GM19099 (cell line): ENCODE results near the gene LMX1A.

Experiments used
- POLR2A ChIP-seq: IDR thresholded peaks from 3 replicates; pipeline ENCODE4 v1.6.1; 2011; ENCODE audit warnings: low read depth; ENCODE audit not compliant: insufficient read length; ENCODE audit errors: extremely low read depth

LMX1A gene

DNA sequence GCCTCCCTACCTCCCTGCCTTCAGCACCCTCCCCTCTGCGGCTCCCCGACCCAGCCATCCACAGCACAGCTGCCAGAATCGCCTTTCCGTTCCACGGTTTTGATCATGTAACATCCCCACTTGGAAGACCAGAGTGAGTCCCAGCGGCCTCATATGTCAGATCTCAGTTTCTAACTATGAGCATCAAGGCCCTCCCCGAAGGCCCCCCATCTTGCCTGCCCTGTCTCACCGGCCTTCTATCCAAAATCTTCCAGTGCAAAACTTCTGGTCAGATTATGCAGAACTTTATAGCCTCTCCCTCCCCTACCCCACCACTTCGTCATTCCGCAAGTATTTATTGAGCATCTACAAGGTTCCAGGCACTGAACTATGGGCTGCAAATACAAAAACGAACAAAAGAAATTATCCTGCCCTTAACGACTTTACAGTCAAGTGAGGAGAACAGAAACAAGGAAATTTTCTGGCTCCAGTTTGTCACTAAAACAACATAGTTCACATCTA, 20.3 kb upstream of the LMX1A start:
- TF ChIP-seq POLR2A = no peak

DNA sequence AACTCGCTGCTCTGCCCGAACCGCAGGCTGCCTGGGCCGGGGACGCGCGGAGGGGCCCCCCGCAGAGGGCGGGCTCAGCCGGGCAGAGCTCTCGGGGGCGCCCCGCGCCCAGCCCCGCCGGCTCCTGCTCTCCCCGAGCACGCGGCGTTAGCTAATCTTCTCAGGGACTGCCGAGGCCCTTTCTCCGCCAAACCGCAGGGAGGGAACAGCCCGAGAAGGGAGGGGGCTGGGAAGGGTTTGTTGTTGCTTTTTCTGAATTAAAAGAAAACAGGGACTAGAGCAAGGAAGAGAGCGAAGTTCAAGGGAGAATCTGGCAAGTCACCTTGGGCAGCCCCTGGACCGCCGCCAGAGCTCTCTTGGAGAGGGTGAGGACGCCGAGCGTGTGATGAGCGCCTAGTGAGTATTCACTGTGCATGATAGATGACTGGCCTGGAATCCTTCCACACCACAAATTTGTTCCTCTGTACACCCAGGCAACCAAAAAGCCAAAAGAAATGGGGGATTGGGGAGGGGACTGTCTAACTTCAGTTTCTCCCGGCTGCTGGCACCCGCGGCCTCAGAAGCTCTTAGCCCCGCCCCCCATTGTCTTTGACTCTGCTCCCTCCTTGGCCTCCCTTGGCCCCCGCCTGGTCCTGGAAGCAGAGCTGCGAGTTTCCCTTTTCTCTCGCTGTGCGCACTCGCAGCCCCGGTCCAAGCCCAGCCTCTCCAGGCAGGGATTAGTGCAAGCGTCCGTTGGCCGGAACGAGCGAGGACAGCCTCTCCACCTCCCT, 19.7 kb upstream of the LMX1A start:
- no peak for TF ChIP-seq POLR2A

DNA sequence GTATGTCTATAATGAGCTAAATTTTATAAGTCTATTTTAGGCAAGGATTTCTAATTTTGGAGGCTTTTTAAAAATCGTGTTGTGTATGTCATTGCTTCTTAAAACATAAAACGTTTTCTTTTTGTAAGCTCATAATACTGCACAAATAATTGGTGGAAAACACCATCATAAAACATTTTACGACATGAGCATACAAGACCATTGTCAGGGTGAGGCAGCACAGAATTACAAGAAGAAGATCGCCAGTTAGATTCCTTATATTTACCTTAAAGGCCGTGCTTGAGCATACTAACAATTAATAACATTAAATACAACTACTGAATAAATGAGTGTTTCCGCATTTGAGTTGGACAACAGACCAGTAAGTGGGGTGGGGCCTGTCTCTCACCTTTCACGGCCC, 19.1 kb upstream of the LMX1A start:
- TF ChIP-seq POLR2A = no peak

DNA sequence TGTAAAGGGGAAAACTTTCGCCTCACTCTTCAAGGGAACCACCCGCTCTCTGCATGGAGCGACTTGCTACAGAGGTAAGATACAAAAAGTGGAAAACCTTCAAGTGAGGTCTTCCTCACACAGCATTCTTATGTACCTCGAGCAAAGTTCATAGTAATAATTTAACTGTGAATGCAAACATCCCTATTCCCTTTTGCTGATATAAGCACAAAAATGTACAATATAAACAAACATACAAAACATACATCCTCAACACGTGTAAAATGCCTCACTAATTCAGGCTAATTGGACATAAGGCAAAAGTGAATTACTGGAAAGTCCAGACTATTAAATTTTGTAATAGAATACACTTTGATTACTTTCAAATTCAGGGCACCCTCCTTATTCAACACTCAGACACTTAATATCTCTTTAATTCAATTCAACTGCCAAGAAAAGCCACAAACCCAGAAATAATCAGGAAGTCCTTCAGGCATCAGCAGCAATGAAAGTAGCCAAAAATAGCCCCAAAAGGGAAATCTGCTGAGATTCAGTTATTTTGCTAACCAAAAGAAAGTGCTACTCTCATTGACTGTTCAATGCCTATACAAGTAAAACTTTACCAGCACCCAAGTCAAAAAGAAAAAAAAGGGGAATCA, 15.2 kb upstream of the LMX1A start:
- TF ChIP-seq POLR2A = no peak

DNA sequence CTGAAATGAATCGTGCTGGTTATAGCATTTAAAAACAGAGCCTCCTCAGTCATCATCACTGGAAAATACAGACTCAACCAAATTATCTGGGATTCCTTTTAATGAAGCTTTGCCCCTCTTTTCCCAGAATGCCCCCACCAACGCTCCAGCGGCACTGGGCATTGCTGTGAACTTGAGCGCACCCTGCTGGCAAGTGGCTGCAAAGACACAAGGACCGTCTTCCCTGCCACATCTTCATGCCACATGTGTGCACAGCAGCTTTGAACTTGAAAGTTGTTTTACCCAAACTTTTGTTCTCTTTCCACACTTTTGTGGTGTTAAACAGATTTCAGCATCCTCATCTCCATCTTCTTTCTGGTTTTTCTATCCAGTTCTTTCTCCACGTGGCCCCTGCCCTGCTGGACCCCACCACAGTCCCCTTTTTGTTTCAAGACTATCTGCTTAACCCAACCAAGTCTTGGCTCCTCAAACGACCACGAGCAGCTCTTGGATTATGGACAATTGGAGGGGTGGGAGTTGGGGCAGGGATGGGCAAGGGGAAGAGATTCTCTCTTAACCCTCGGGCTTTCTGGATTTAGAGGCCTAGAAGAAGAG, 12.8 kb upstream of the LMX1A start:
- no peak for TF ChIP-seq POLR2A

DNA sequence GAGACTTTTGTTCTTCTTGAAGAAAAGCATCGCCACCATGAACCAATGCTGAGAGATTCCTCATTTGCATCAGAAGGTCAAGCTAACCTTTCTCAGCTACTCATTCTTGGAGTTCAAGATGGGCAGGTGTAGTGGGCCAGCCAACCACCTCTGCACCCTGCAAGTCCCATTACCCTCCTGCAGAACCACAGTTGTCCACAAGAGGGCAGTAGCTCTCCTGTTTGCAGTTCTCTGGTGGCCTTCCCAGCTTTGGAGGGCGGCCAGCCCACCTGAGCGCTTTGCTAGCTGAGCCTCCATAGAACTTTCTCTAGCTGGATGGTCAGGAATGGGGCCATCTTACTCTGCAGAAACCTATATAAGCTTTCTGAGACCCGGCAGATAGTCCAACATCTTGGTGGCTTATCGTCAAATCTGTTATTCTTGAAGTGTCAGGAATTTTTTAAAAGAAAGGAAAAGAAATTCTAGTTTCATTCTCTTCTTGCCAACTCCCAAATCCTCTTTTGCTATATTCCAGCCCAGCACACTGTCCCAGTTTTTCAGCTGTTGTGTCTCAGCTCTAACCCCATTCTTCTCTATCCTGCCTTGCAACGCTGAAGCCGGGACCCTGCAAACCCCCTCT, 11.0 kb upstream of the LMX1A start:
- no peak for TF ChIP-seq POLR2A

DNA sequence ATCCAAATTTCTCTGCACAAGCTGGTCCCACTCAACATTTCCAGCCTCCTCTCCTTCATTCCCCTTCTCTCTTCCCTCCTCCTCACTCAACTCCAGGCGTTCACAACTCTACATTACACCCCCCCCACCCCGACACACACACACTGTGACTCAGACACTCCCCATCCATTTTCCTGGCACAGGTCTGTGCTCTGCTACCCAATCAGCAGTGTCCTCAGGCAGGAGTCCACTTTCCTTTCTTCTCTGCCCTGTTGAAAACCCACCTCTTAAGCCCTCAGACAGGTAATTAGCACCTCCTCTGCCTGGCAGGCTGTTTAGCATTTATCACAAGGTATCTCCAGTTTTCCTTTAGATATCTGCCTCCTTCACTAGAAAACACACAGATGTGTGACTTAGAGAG, 8.8 kb upstream of the LMX1A start:
- TF ChIP-seq POLR2A = no peak

DNA sequence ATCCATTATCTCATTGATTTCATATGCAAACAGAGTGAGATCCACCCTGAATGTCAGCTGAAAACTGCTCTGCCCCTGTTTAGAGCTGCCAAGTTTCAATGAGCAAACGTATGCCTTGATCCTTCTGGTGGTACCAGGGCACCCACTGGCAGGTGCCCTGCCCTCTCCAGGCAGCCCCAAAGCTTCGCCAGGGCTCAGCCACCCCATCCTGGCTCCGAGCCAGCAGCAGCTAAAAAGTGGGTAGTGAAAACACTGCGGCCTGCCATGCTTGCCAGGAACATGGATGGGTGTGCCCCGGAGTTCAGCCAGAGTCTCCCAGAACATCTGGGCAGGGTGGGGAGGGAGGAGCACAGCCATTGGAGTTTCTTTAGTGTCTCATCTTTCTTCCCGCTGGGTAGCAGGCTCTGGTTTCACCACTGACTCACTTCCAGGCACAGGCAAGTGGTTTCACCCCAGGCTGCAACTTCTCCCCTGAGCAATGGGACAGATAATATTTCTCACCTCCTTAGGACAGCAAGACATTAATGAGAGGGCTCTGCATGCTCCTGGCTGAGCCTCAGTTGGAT, 8.1 kb upstream of the LMX1A start:
- TF ChIP-seq POLR2A = no peak

DNA sequence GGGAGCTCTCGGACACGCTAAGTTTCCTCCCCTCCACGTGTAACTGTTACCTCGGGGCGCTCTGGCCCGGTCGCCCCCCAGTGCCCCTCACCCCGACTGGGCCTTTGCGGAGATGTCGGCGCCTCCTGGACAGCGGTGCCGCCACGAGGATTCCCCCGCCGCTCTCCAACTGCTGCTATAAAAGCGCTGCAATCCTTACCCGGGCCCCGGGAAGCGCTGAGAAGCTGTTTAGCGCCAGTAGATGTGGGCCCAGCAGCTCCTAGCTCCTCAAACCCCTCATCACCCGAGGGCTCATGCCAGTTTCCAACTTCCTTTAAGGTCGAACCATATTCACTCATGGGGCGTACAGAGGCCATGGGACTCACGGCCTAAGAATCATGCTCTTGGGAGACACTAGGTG, 361 bp upstream of the LMX1A start:
- no peak for TF ChIP-seq POLR2A

DNA sequence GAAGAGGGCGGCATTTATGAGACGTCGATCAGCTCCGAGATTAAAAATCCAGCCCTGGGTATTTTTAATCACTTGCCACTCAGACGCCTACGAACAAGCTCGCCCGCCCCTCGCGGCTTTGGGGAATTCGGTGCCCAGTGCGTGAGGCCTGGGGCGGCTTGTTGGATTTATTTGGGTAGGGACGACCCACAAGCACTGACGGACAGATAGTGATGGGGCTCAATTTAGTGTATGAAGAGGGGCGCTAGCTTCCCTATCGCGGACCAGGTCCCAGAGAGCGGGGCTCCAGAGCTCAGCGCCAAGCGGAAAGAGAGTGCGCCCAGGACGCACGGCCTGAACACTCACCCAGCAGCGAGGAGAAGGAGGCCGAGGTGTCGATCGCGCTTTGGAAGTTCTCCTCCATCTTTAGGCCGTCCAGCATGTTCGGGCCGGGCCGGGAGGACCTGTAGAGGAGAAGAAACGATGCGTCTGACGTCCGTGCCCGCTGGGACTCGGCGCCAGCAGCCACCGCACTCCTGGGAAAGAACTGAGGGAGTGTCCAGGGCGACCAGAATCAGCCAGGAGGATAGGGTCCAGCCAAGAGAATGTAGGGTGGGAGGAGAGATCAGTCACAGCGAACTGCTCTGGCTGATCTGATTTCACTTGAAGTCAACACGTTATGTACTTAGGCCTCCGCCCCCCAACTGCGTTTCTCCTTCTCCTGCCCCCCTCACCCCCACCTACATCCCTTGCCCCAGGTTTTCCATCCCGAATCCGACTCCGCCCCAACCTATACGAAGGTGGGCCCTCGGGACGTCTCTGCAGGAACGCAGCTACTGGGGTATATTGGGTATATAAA, 1.2 kb downstream of the LMX1A start:
- TF ChIP-seq POLR2A = no peak

DNA sequence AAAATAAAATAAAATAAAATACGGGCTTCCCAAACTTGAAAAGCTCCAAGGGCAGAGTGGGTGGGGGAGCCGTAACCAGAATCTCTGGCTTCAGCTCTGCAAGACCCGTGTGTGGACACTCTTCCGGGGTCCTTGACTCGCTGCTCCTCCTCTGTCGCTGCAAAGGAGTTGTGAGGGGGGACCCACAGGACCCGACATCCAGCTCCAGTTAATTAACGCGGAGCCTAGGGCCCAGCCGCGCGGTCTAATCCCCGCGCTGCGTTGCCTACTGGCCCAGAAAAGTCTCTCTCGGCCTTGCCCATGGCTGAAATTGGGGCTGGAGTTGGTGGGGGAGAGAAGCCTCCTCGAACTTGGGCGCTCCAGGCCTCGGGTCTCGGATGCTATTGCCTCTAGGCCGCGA, 1.8 kb downstream of the LMX1A start:
- no peak for TF ChIP-seq POLR2A

DNA sequence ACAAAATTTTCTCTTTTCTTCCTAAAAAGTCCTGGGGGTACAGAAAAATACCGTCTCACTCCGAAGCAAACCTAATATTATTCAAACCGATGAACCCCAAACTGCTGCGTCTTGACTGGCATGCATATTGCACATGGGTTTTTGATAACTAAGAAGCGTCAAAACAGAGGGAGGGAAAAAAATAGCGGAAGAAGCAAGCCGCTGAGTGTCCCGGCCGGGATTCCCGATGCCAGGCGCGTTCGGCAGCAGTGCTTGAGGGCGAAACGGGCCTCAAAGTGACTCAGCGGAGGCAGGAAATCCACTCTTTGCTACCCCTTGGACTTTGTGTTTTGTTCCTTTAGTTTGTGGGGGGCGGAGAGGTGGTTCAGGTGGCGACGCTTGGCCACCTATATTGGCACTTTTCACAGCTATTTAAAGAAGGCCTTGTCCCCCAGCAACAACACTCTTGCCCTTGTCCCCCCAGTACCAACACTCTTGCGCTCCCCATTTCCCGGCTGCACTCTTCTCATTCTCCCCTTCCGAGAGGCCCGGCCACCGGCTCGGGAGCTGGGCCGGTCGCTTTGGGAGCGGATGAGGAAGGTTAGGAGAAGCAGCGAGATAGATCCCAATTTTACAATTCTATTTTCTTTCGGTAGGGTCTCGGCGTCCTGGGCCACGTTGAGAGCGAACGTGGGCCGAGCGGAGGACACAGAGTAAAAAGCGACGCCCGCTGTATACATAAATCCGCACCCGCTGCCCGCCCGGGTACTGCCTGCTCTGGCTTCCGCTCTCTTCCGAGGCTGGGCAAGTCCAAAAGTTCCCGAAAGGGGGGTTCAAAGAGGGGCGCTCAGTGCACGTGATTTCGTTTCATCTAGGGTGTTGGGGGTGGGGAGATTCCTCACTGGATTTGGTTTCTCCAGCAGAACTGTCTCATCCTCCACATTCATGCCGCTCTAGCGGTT, 2.5 kb downstream of the LMX1A start:
- TF ChIP-seq POLR2A = no peak
